Measurements from ENCODE around the gene CNTN4. TPM values are rescaled to one million over a fixed set of nuclear protein-coding genes. Genes with fewer than 3 reads are reported as not detected.

Gene CNTN4
- total and polyA plus RNA-seq, 3 experiments from 2014 or later, result not detected

DNA sequence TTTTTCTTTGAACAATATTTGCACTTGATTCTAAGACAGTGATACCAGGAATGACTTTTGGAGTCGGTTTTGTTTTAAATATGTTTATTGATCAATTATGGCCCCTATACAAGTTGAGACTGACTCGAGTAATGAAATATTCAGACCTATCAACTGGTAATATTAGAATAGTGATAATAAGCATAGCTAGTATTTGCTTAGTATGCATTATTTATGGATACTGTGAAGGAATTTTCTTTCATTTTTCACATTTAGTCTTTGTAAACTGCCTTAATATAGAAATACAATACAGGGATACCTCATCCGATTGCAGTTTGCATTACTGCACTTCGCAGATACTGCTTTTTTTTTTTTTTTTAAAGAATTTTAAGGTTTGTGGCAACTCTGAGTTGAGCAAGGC, 107.9 kb downstream of the CNTN4 start:
- Mint-ChIP-seq H3K36me3 (no peaks in the 10 kb centered on the region), H3K4me3 (no peak overlapping the region), H3K27ac (no peak overlapping the region), H3K9me3 (peaks cover 0 to 9% (median 2%) of the 10 kb centered on the region in 5 donors), H3K4me1 (no peaks in the 10 kb centered on the region), H3K27me3 (no peaks in the 10 kb centered on the region)
- Histone ChIP-seq H3K4me3 (ENCODE audit: low read length) (no peak overlapping the region), H3K9me3 (ENCODE audit: low read length) (no peaks in the 10 kb centered on the region), H3K4me1 (ENCODE audit: insufficient read depth, low read length) (no peaks in the 10 kb centered on the region), H3K36me3 (ENCODE audit: insufficient read depth, low read length) (no peaks in the 10 kb centered on the region), H3K27ac (ENCODE audit: low read depth, low read length) (no peak overlapping the region), H3K27me3 (ENCODE audit: insufficient read depth, low read length, poor library complexity, severe bottlenecking) (no peaks in the 10 kb centered on the region)
- no peak for DNase-seq
- ChIA-PET POLR2A (no interaction called here), CTCF (no interaction called here)

DNA sequence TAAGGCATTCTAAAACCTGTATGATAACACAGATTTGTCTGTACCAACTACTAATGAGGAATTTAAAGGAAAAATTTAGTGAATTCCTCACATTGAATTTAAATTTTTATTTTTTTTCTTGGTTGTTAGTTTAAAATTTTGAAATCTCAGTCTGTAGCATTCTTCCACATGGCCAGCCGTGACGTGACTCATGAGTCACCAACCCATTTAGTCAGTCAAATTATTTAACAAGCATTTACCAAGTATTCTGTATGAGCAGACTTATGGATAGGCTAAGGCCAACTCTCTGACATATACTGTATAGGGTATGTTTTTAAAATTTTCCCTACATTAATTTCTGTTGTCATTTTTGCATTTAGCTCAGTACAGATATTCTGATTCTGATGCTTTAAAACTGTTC, 112.9 kb downstream of the CNTN4 start:
- Mint-ChIP-seq H3K9me3 (peaks cover 0 to 9% (median 5%) of the 10 kb centered on the region in 5 donors), H3K27ac (no peak overlapping the region), H3K36me3 (no peaks in the 10 kb centered on the region), H3K4me3 (no peak overlapping the region), H3K4me1 (no peaks in the 10 kb centered on the region), H3K27me3 (no peaks in the 10 kb centered on the region)
- Histone ChIP-seq H3K4me1 (ENCODE audit: insufficient read depth, low read length) (no peaks in the 10 kb centered on the region), H3K27ac (ENCODE audit: low read depth, low read length) (no peak overlapping the region), H3K36me3 (ENCODE audit: insufficient read depth, low read length) (no peaks in the 10 kb centered on the region), H3K4me3 (ENCODE audit: low read length) (no peak overlapping the region), H3K27me3 (ENCODE audit: insufficient read depth, low read length, poor library complexity, severe bottlenecking) (no peaks in the 10 kb centered on the region), H3K9me3 (ENCODE audit: low read length) (no peaks in the 10 kb centered on the region)
- DNase-seq, result no peak
- ChIA-PET CTCF (no interaction called here), POLR2A (no interaction called here)

GRCh38 chr3:2212206-2212605, 113.5 kb downstream of the CNTN4 start:
- no peak overlapping the region for H3K4me3 Mint-ChIP-seq
- no peaks in the 10 kb centered on the region for H3K36me3 ChIP-seq (ENCODE audit: insufficient read depth, low read length)

GRCh38 chr3:2218375-2218774, 119.7 kb downstream of the CNTN4 start:
- CTCF ChIA-PET, result no interaction called here
- H3K27ac ChIP-seq (ENCODE audit: low read depth, low read length), result no peak overlapping the region
- no peaks in the 10 kb centered on the region for H3K4me1 Mint-ChIP-seq
- POLR2A ChIA-PET, result no interaction called here
- H3K27me3 Mint-ChIP-seq, result no peaks in the 10 kb centered on the region
- H3K9me3 ChIP-seq (ENCODE audit: low read length), result no peaks in the 10 kb centered on the region
- H3K27me3 ChIP-seq (ENCODE audit: insufficient read depth, low read length, poor library complexity, severe bottlenecking), result no peaks in the 10 kb centered on the region
- H3K9me3 Mint-ChIP-seq, result peaks cover 0 to 14% (median 4%) of the 10 kb centered on the region in 5 donors
- no peak overlapping the region for H3K4me3 ChIP-seq (ENCODE audit: low read length)
- H3K36me3 ChIP-seq (ENCODE audit: insufficient read depth, low read length), result no peaks in the 10 kb centered on the region
- H3K36me3 Mint-ChIP-seq, result no peaks in the 10 kb centered on the region
- no peaks in the 10 kb centered on the region for H3K4me1 ChIP-seq (ENCODE audit: insufficient read depth, low read length)
- no peak for DNase-seq
- H3K4me3 Mint-ChIP-seq, result no peak overlapping the region
- H3K27ac Mint-ChIP-seq, result no peak overlapping the region

More at GRCh38 chr3:2212206-2212605, 113.5 kb downstream of the CNTN4 start:
- no peaks in the 10 kb centered on the region for H3K4me1 ChIP-seq (ENCODE audit: insufficient read depth, low read length)
- Mint-ChIP-seq H3K9me3 (peaks cover 2 to 9% (median 5%) of the 10 kb centered on the region in 5 donors), H3K4me1 (no peaks in the 10 kb centered on the region), H3K36me3 (no peaks in the 10 kb centered on the region), H3K27ac (no peak overlapping the region), H3K27me3 (no peaks in the 10 kb centered on the region)
- POLR2A ChIA-PET, result no interaction called here
- CTCF ChIA-PET, result no interaction called here
- no peaks in the 10 kb centered on the region for H3K27me3 ChIP-seq (ENCODE audit: insufficient read depth, low read length, poor library complexity, severe bottlenecking)
- H3K27ac ChIP-seq (ENCODE audit: low read depth, low read length), result no peak overlapping the region
- H3K4me3 ChIP-seq (ENCODE audit: low read length), result no peak overlapping the region
- DNase-seq, result no peak
- H3K9me3 ChIP-seq (ENCODE audit: low read length), result no peaks in the 10 kb centered on the region

DNA sequence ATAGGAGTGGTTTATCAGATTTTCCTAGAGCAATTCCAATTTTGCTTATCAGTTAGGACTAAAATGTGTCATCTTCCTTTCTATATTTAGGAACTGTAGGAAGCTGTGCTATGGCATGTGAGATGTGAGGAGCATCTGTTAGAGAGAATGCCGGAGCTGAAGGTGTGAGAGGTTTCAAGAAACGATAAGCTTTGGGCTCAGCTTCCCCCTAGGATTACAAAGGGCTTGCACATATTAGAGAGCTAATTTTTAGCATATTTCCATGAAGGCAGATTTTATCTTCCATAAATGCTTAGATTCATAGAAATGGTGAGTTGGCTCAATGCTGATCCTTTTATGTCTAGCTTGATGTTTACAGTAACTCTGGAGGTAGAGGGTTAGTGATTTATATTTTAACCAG, 120.2 kb downstream of the CNTN4 start:
- Mint-ChIP-seq H3K27me3 (no peaks in the 10 kb centered on the region), H3K9me3 (peaks cover 0 to 14% (median 4%) of the 10 kb centered on the region in 5 donors), H3K27ac (no peak overlapping the region), H3K4me3 (no peak overlapping the region), H3K4me1 (no peaks in the 10 kb centered on the region), H3K36me3 (no peaks in the 10 kb centered on the region)
- H3K9me3 ChIP-seq (ENCODE audit: low read length), result no peaks in the 10 kb centered on the region
- CTCF ChIA-PET, result no interaction called here
- H3K4me3 ChIP-seq (ENCODE audit: low read length), result no peak overlapping the region
- POLR2A ChIA-PET, result no interaction called here
- H3K27ac ChIP-seq (ENCODE audit: low read depth, low read length), result no peak overlapping the region
- H3K4me1 ChIP-seq (ENCODE audit: insufficient read depth, low read length), result no peaks in the 10 kb centered on the region
- no peak for DNase-seq
- no peaks in the 10 kb centered on the region for H3K27me3 ChIP-seq (ENCODE audit: insufficient read depth, low read length, poor library complexity, severe bottlenecking)
- no peaks in the 10 kb centered on the region for H3K36me3 ChIP-seq (ENCODE audit: insufficient read depth, low read length)

DNA sequence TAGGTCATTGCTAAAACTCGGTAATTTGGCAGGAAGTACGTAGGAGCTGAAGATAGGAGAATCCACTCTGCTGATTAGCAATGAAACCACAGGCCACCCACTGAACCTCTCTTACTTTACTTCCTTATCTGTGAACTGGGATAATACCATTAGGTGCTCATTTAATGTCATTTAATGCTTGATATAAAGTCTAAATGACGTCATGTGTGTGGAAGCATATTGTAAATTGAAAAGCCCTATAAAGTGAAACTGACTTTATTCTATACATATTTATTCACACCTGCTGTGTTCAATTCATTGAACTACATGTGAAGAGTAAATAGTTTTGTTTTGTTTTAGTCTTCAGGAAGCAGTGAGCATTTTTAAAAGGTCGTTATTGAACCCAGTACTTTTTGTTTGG, 137.5 kb downstream of the CNTN4 start:
- Mint-ChIP-seq H3K27ac (no peak overlapping the region), H3K4me1 (no peaks in the 10 kb centered on the region), H3K27me3 (no peaks in the 10 kb centered on the region), H3K36me3 (no peaks in the 10 kb centered on the region), H3K9me3 (peaks cover 0 to 2% (median 0%) of the 10 kb centered on the region in 5 donors), H3K4me3 (no peak overlapping the region)
- no peak overlapping the region for H3K27ac ChIP-seq (ENCODE audit: low read depth, low read length)
- no peak overlapping the region for H3K4me3 ChIP-seq (ENCODE audit: low read length)
- no peaks in the 10 kb centered on the region for H3K4me1 ChIP-seq (ENCODE audit: insufficient read depth, low read length)
- no peaks in the 10 kb centered on the region for H3K27me3 ChIP-seq (ENCODE audit: insufficient read depth, low read length, poor library complexity, severe bottlenecking)
- DNase-seq, result no peak
- H3K36me3 ChIP-seq (ENCODE audit: insufficient read depth, low read length), result no peaks in the 10 kb centered on the region
- ChIA-PET POLR2A (no interaction called here), CTCF (no interaction called here)
- no peaks in the 10 kb centered on the region for H3K9me3 ChIP-seq (ENCODE audit: low read length)

GRCh38 chr3:2244137-2244536, 145.5 kb downstream of the CNTN4 start:
- Mint-ChIP-seq H3K36me3 (no peaks in the 10 kb centered on the region), H3K27ac (no peak overlapping the region), H3K9me3 (peaks cover 0 to 8% (median 4%) of the 10 kb centered on the region in 5 donors), H3K4me3 (no peak overlapping the region), H3K4me1 (no peaks in the 10 kb centered on the region), H3K27me3 (no peaks in the 10 kb centered on the region)
- Histone ChIP-seq H3K36me3 (ENCODE audit: insufficient read depth, low read length) (no peaks in the 10 kb centered on the region), H3K4me1 (ENCODE audit: insufficient read depth, low read length) (no peaks in the 10 kb centered on the region), H3K27ac (ENCODE audit: low read depth, low read length) (no peak overlapping the region), H3K9me3 (ENCODE audit: low read length) (no peaks in the 10 kb centered on the region), H3K27me3 (ENCODE audit: insufficient read depth, low read length, poor library complexity, severe bottlenecking) (no peaks in the 10 kb centered on the region), H3K4me3 (ENCODE audit: low read length) (no peak overlapping the region)
- ChIA-PET POLR2A (no interaction called here), CTCF (no interaction called here)
- DNase-seq, result no peak

DNA sequence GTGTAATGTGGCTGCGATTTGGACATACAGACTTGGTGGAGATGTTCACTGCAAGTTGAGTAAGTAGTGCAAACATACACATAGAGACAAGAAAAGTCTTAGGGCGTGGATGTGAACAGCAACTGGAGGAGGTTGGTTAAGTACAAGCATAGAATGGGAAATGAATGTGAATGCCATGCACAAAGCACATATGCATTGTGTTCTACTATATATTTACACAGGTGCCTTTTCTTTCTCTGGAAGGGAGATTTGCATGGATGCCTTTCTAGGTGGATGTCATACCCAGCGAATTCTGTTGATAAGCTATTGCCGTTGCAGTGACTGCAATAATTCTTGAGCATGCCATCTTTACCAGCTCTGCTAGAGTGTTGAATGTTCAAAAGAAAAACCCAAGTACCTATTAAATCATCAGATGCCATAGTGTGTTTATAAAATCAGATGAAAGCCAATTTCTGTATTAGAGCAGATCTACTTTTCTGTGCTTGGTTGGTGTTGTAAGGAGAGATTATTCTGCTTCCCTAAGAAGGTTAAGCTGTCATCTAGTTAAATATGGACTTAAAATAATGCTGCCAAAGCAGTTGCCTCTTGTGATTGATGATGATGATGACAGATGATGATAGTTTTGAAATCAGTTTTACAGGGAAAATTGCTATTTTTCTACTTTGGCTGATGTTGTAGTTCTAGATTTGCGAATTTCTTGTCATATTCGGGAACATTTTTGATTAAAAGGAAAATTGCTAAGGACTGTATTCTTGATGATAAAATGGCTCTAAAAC, 148.4 kb downstream of the CNTN4 start:
- Mint-ChIP-seq H3K9me3 (peaks cover 0 to 5% (median 0%) of the 10 kb centered on the region in 5 donors), H3K36me3 (no peaks in the 10 kb centered on the region), H3K27me3 (no peaks in the 10 kb centered on the region), H3K4me1 (no peaks in the 10 kb centered on the region), H3K27ac (no peak overlapping the region), H3K4me3 (no peak overlapping the region)
- H3K4me3 ChIP-seq (ENCODE audit: low read length), result no peak overlapping the region
- no peaks in the 10 kb centered on the region for H3K36me3 ChIP-seq (ENCODE audit: insufficient read depth, low read length)
- ChIA-PET CTCF (no interaction called here), POLR2A (no interaction called here)
- H3K27me3 ChIP-seq (ENCODE audit: insufficient read depth, low read length, poor library complexity, severe bottlenecking), result no peaks in the 10 kb centered on the region
- no peak overlapping the region for H3K27ac ChIP-seq (ENCODE audit: low read depth, low read length)
- no peak for DNase-seq
- H3K4me1 ChIP-seq (ENCODE audit: insufficient read depth, low read length), result no peaks in the 10 kb centered on the region
- no peaks in the 10 kb centered on the region for H3K9me3 ChIP-seq (ENCODE audit: low read length)

Measured in CD8-positive, alpha-beta memory T cell (primary cell).